ENCODE measurements around the gene SLC16A8. TPM values are rescaled to one million over a fixed set of nuclear protein-coding genes. Genes with fewer than 3 reads are reported as not detected.

The SLC16A8 gene
- total RNA-seq, 2 donors from 2014 or later, result 0.51 to 0.57 TPM

- intact Hi-C loops (cut with DNase I), result no loop called here
- DNase-seq (ENCODE audit: low spot score), result no peak
These were observed 18.4 kb downstream of the SLC16A8 start for GRCh38 chr22:38065539-38065938.

GRCh38 chr22:38062791-38063190 is 21.2 kb downstream of the SLC16A8 start:
- intact Hi-C loops (cut with DNase I), result no loop called here
- DNase-seq (ENCODE audit: low spot score), result no peak

GRCh38 chr22:38056969-38057891 is 26.8 kb downstream of the SLC16A8 start, which contains the start of gene PICK1:
PICK1 (plus strand) TSS chr22:38057404; CDS start chr22:38057810, 406 bp downstream.
- intact Hi-C loops (cut with DNase I), result no loop called here
- peak; percentile 97 for DNase-seq (ENCODE audit: low spot score)

GRCh38 chr22:38051900-38052862 is 31.8 kb downstream of the SLC16A8 start:
- DNase-seq (ENCODE audit: low spot score), result peak; percentile 94
- intact Hi-C loops (cut with DNase I), result no loop called here

- intact Hi-C loops (cut with DNase I), result no loop called here
- no peak for DNase-seq (ENCODE audit: low spot score)
These were observed 32.7 kb downstream of the SLC16A8 start for GRCh38 chr22:38051261-38051660.

- intact Hi-C loops (cut with DNase I), result no loop called here
- no peak for DNase-seq (ENCODE audit: low spot score)
These were observed 33.3 kb downstream of the SLC16A8 start for GRCh38 chr22:38050720-38051119.

GRCh38 chr22:38049812-38050619 is 34.0 kb downstream of the SLC16A8 start:
- DNase-seq (ENCODE audit: low spot score), result no peak
- intact Hi-C loops (cut with DNase I), result loop anchor here in 1 of 2 donors (10.0 kb wide), 1 partner anchor 525 kb away; the partner anchor contains the start of gene DMC1

DNA sequence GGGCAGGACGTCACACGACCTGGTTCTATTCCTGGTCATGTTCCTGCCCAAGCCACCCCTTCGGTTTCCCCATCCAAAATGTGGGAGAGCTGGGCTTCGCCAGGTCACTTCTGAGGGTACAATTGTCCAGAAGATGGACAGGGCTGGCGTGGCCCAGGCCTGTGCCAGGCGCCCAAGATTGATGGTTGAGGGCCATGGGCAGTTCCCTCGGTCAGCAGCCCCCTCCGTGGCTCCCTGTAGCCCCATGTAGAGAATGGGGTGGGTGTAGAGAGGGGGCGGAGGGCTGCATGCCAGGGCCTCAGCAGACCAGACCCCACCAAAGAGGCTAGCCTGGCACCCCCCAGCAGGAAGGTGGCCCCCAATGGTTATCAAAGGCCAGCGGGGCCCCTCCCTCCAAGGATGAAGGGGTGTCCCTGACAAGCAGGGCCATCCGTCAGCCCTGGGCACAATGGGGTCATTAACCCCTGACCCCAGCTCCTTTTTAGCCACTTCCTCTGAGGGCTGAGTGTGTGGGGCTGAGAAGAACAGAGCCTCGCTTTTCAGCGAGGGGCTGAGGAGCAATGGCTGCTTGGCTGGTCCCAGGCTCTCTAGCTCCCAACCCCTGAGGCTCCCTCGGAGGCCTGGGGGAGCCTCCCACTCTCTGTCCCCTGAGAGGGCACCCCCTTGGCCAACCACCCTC is 37.8 kb downstream of the SLC16A8 start:
- DNase-seq (ENCODE audit: low spot score), result no peak
- intact Hi-C loops (cut with DNase I), result loop anchor here in 1 of 2 donors (10.0 kb wide), 1 partner anchor 529 kb away; the partner anchor contains the start of gene DMC1

- no peak for DNase-seq (ENCODE audit: low spot score)
- intact Hi-C loops (cut with DNase I), result loop anchor here in 1 of 2 donors (10.0 kb wide), 1 partner anchor 531 kb away; the partner anchor contains the start of gene DMC1
These were observed 40.6 kb downstream of the SLC16A8 start for GRCh38 chr22:38043151-38044039.

DNA sequence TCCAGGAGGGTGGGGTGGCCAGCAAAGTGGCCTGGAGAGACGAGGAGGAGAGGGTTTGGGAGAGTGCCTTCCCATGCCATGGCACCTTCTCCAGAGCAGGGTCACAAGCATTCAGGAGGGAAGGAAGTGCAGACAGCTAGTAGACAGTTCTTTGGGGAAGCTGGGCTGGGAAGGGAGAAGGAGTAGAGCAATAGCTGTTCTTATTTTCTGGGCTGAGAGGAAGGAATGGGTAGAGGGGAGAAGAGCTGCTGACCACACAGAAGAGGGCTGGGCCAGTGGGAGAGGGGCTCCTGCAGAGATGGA is 41.5 kb downstream of the SLC16A8 start:
- no peak for DNase-seq (ENCODE audit: low spot score)
- intact Hi-C loops (cut with DNase I), result loop anchor here in 1 of 2 donors (10.0 kb wide), 1 partner anchor 532 kb away; the partner anchor contains the start of gene DMC1

GRCh38 chr22:38041760-38042487 is 42.1 kb downstream of the SLC16A8 start:
- no peak for DNase-seq (ENCODE audit: low spot score)
- intact Hi-C loops (cut with DNase I), result loop anchor here in 1 of 2 donors (10.0 kb wide), 1 partner anchor 533 kb away; the partner anchor contains the start of gene DMC1

DNA sequence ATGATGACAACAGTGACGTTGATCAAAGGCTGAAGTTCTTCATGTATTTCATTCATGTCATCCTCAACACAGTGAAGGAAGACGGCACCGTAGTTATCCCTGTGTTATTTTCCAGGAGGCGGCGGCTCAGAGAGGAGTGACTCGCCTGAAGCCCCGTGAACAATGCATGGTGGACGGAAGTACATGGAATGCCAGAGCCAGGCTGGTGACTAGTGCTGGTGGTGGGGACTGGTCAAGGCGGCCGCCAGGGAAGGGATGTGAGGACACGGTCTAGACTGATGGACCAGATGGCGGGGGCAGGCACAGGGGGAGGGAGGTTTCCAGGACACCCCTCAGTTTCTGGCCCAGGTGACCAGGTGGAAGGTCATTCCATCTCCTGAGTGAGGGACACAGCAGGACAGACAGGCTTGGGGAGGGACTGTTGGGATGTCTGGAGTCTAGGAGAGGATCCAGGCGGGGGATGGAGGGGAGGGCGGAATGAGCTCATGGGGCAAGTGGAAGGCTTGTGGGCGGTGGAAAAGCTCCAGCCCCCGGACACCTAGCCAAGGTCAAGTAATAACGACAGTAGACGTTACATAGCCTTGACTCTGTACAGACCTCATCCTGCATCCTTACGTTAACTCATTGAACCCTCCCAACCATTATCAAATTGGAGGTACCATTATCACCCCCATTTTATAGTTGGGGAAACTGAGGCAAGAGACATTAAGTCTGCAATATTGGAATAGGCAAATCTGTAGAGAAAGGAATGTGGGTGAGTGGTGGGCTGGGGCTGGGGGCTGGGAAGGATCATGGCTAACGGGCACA is 42.8 kb downstream of the SLC16A8 start:
- intact Hi-C loops (cut with DNase I), result loop anchor here in 1 of 2 donors (10.0 kb wide), 1 partner anchor 534 kb away; the partner anchor contains the start of gene DMC1
- no peak for DNase-seq (ENCODE audit: low spot score)

- intact Hi-C loops (cut with DNase I), result no loop called here
- DNase-seq (ENCODE audit: low spot score), result no peak
These were observed 44.8 kb downstream of the SLC16A8 start for GRCh38 chr22:38038890-38039812.

- DNase-seq (ENCODE audit: low spot score), result no peak
- intact Hi-C loops (cut with DNase I), result no loop called here
These were observed 45.6 kb downstream of the SLC16A8 start for GRCh38 chr22:38038426-38038825.

Data from posterior vena cava (tissue), 2 donors.